ENCODE data around the gene CARS1. TPM values are rescaled to one million over a fixed set of nuclear protein-coding genes. Genes with fewer than 3 reads are reported as not detected.

The CARS1 gene
- polyA plus RNA-seq, 1 of the 3 experiments (the other 2 are of a cell fraction), result 52.1 TPM

- Histone ChIP-seq H3K9me2 (no peaks in the 10 kb centered on the region), H4K20me1 (ENCODE audit: insufficient read depth) (peaks cover 31% of the 10 kb centered on the region), H3K4me1 (ENCODE audit: control insufficient read depth in 1 of 2, insufficient read depth in 2 of 2, low read depth in 1 of 2, low read length in 1 of 2) (peaks cover 7 to 26% of the 10 kb centered on the region in 2 experiments; a peak in 3 of 4 replicates), H3K4me2 (peak overlapping the region; percentile 96), H3K36me3 (replicated peaks in 1 of 2; ENCODE audit: control insufficient read depth in 1 of 2, insufficient read depth in 2 of 2, low read length in 1 of 2) (peaks cover 0 to 8% of the 10 kb centered on the region in 2 experiments), H2AFZ (ENCODE audit: low read depth) (peak overlapping the region; percentile 90), H3K9ac (peak overlapping the region; percentile 93), H3K9me3 (no peaks in the 10 kb centered on the region), H3K27ac (ENCODE audit: low read depth in 2 of 2, low read length in 1 of 2) (peak overlapping the region; percentile 59 to 75; a peak in 3 of 4 replicates), H3K27me3 (ENCODE audit: insufficient read depth) (no peaks in the 10 kb centered on the region), H3K4me3 (ENCODE audit: low read depth in 2 of 2, low read length in 1 of 2) (peak overlapping the region; percentile 89 to 97), H3K79me2 (ENCODE audit: insufficient read depth) (peaks cover 38% of the 10 kb centered on the region), H3F3A (replicated peaks; ENCODE audit: insufficient read depth) (peaks cover 7% of the 10 kb centered on the region)
- ChIA-PET CTCF (interaction anchor here (1.0 to 1.1 kb wide), 2 partner anchors 50 to 99 kb away, joined by 3 read pairs; no protein-coding TSS in a partner anchor), POLR2A (no interaction called here)
- TF ChIP-seq EZH2phosphoT487 (IDR thresholded peaks at IDR 0.05; ENCODE audit: borderline replicate concordance, low read depth) (no peak), FOSL2 (IDR thresholded peaks at IDR 0.05; ENCODE audit: borderline replicate concordance, low read depth) (no peak), SIN3A (IDR thresholded peaks at IDR 0.05; ENCODE audit: borderline replicate concordance, low read depth, low read length) (no peak), ZBTB33 (IDR thresholded peaks at IDR 0.05; ENCODE audit: borderline replicate concordance, low read depth) (no peak), YY1 (IDR thresholded peaks at IDR 0.05; ENCODE audit: low read depth) (no peak), CHD2 (IDR thresholded peaks at IDR 0.05; ENCODE audit: low read length, partially characterized antibody) (no peak), MXI1 (IDR thresholded peaks at IDR 0.05; ENCODE audit: low read depth, low read length) (no peak), IRF3 (IDR thresholded peaks at IDR 0.05; ENCODE audit: low read depth, low read length) (no peak), USF2 (IDR thresholded peaks at IDR 0.05; ENCODE audit: borderline replicate concordance, low read depth, low read length) (no peak), JUND (IDR thresholded peaks at IDR 0.05) (no peak), MAX (IDR thresholded peaks at IDR 0.05; ENCODE audit: low read depth) (no peak), CTCF (IDR thresholded peaks at IDR 0.05) (no peak), USF1 (IDR thresholded peaks at IDR 0.05; ENCODE audit: borderline replicate concordance, low read depth) (no peak), POLR2AphosphoS5 (IDR thresholded peaks at IDR 0.05; ENCODE audit: low read depth, low read length) (no peak), REST (IDR thresholded peaks at IDR 0.05; ENCODE audit: low read depth, low read length) (no peak), RAD21 (IDR thresholded peaks at IDR 0.05; ENCODE audit: low read length) (no peak), RFX5 (IDR thresholded peaks at IDR 0.05; ENCODE audit: low read length) (no peak), GABPA (IDR thresholded peaks at IDR 0.05; ENCODE audit: low read depth) (no peak)
- 45% methylated on average over 5 of the region's 7 CpGs for WGBS (ENCODE audit: low lambda C conversion rate)
- DNase-seq, result no peak
Measured at GRCh38 chr11:2992997-2993325, 64.3 kb downstream of the CARS1 start.
